ENCODE results near the gene ZNF423.

GRCh38 chr16:49516382-49517036, 339.4 kb downstream of the ZNF423 start:
- TF ChIP-seq CTCF (IDR thresholded peaks at IDR 0.05; ENCODE audit: low read depth, low read length, poor library complexity, severe bottlenecking) (no peak), EZH2phosphoT487 (IDR thresholded peaks at IDR 0.05; ENCODE audit: borderline replicate concordance, low read length) (no peak)

Data from DOHH2 (cell line).